GM18867 (cell line): ENCODE measurements around the gene CPSF4L.
"Not testable (repeated sequence)": the region's sequence is repeated elsewhere in the genome, so short reads cannot be mapped to it uniquely, and the experiment has no call there.

ENCODE experiments used
- ATAC-seq: cut with Tn5 transposase; IDR thresholded peaks from one replicate; pipeline ENCODE4 v1.9.1; 2021; ENCODE audit warnings: mild to moderate bottlenecking, moderate library complexity; ENCODE audit not compliant: unreplicated experiment

CPSF4L gene

GRCh38 chr17:73261617-73261951, at the start of gene CPSF4L:
Gene CPSF4L, minus strand, starts transcription at chr17:73261880. Its CDS starts 62 bp downstream, at chr17:73261818.
- ATAC-seq: no peak

GRCh38 chr17:73311428-73311780, 49.7 kb upstream of the CPSF4L start:
- ATAC-seq: peak; percentile 21

GRCh38 chr17:73309727-73310596, 48.3 kb upstream of the CPSF4L start:
- no peak for ATAC-seq

GRCh38 chr17:73308959-73309358, 47.3 kb upstream of the CPSF4L start:
- ATAC-seq: not testable (repeated sequence)

GRCh38 chr17:73308017-73308823, 46.5 kb upstream of the CPSF4L start:
- ATAC-seq: no peak

GRCh38 chr17:73307130-73307529, 45.5 kb upstream of the CPSF4L start:
- ATAC-seq: no peak

GRCh38 chr17:73305845-73306836, 44.5 kb upstream of the CPSF4L start:
- no peak for ATAC-seq

- ATAC-seq: no peak
These were observed 43.5 kb upstream of the CPSF4L start for GRCh38 chr17:73304971-73305812.

GRCh38 chr17:73304438-73304837, 42.8 kb upstream of the CPSF4L start:
- no peak for ATAC-seq

GRCh38 chr17:73302189-73302588, 40.5 kb upstream of the CPSF4L start:
- no peak for ATAC-seq

GRCh38 chr17:73301369-73301768, 39.7 kb upstream of the CPSF4L start:
- ATAC-seq: no peak

- no peak for ATAC-seq
These were observed 38.7 kb upstream of the CPSF4L start for GRCh38 chr17:73300392-73300791.

GRCh38 chr17:73297934-73298861, 36.5 kb upstream of the CPSF4L start:
- no peak for ATAC-seq

GRCh38 chr17:73293480-73293911, 31.8 kb upstream of the CPSF4L start:
- ATAC-seq: no peak

GRCh38 chr17:73293031-73293430, 31.4 kb upstream of the CPSF4L start:
- no peak for ATAC-seq

- no peak for ATAC-seq
These were observed 30.4 kb upstream of the CPSF4L start for GRCh38 chr17:73292031-73292531.

- peak; percentile 83 for ATAC-seq
These were observed 29.7 kb upstream of the CPSF4L start for GRCh38 chr17:73291260-73291801.
